Panc1 (cell line): ENCODE data around the gene HNRNPM. TPM values are rescaled to one million over a fixed set of nuclear protein-coding genes. Genes with fewer than 3 reads are reported as not detected.

Source experiments
- ATAC-seq: fragments of 200-7000 bp; cut with Tn5 transposase; 2 replicates; pipeline ENCODE4 v1.9.1; 2020; ENCODE audit warnings: mild to moderate bottlenecking, moderate library complexity
- BruUV-seq: library from RNA; stranded (reverse); fragments of 400-500 nt; replicated peaks from 2 replicates; lab custom pipeline; 2021; lab: Mats Ljungman, UMichigan
- CTCF ChIA-PET: fragments of 300-600 bp; sonication (Branson Sonifier 250); formaldehyde crosslinking; loops from one replicate; lab custom pipeline; 2022; ENCODE audit warnings: antibody characterized with exemption; lab: Charles Lee
- POLR2A ChIA-PET: fragments of 300-600 bp; sonication (Branson Sonifier 250); formaldehyde crosslinking; loops from one replicate; lab custom pipeline; 2022; ENCODE audit warnings: antibody characterized with exemption; lab: Charles Lee
- DNase-seq: peaks from one replicate; pipeline ENCODE4 v3.0.0-alpha.2; 2010; ENCODE audit warnings: low read depth, low spot score
- H3K27ac ChIP-seq: 2 replicates; pipeline ENCODE4 v1.5.1; 2011; ENCODE audit warnings: mild to moderate bottlenecking, low read length, inconsistent platforms
- H3K27me3 ChIP-seq: fragments of 200-500 bp; sonication (Bioruptor generic); 2 replicates; pipeline ENCODE4 v1.6.0; 2014; ENCODE audit warnings: low read length, inconsistent platforms; ENCODE audit not compliant: control insufficient read depth, insufficient read depth
- H3K36me3 ChIP-seq: fragments of 200-500 bp; sonication (Bioruptor generic); 2 replicates; pipeline ENCODE4 v1.5.1; 2014; ENCODE audit warnings: inconsistent platforms, mild to moderate bottlenecking, low read length, moderate library complexity; ENCODE audit not compliant: control insufficient read depth, insufficient read depth
- H3K4me1 ChIP-seq: 2 replicates; pipeline ENCODE4 v1.5.1; 2011; ENCODE audit warnings: inconsistent platforms, mild to moderate bottlenecking, low read length, moderate library complexity; ENCODE audit not compliant: control insufficient read depth, insufficient read depth
- H3K4me3 ChIP-seq, 2 experiments: 2 replicates each; pipeline ENCODE4 v1.5.1; 2011 to 2012; ENCODE audit warnings: low read depth in 2 of 2, low read length in 2 of 2, mild to moderate bottlenecking in 2 of 2, inconsistent platforms in 1 of 2, moderate library complexity in 1 of 2
- H3K9me3 ChIP-seq: fragments of 200-500 bp; sonication (Bioruptor generic); 2 replicates; pipeline ENCODE4 v1.5.1; 2014; ENCODE audit warnings: low read depth, mild to moderate bottlenecking, inconsistent platforms, low read length, moderate library complexity; ENCODE audit not compliant: control insufficient read depth, insufficient read depth
- POLR2AphosphoS5 ChIP-seq: IDR thresholded peaks from 2 replicates; pipeline ENCODE4 v1.6.1; 2012; ENCODE audit warnings: mild to moderate bottlenecking, low read depth, low read length, moderate library complexity
- SIN3A ChIP-seq: IDR thresholded peaks from 2 replicates; pipeline ENCODE4 v1.6.1; 2012; ENCODE audit warnings: low read depth, mild to moderate bottlenecking, low read length, moderate library complexity, borderline replicate concordance; ENCODE audit not compliant: insufficient read depth
- TCF7L2 ChIP-seq: IDR thresholded peaks from 2 replicates; pipeline ENCODE4 v1.6.1; 2011; ENCODE audit warnings: mild to moderate bottlenecking, low read depth, low read length, inconsistent platforms
- in situ Hi-C: cut with HindIII; loops from 2 replicates; pipeline ENCODE4 v1.10.0; 2016; ENCODE audit warnings: low sequenced_read_pairs, low pct_unique_long_range_greater_than_20kb
- intact Hi-C: fragments of 100-400 bp; cut with micrococcal nuclease; formaldehyde crosslinking; loops from one replicate; pipeline ENCODE4 v1.10.0; 2022; ENCODE audit not compliant: unreplicated experiment
- total RNA-seq: library from RNA; stranded (reverse); gene quantifications from one replicate; pipeline ENCODE4 v1.2.1, GENCODE V29; 2021; ENCODE audit not compliant: unreplicated experiment
- TF ChIP-seq, protein P1 (sequence below), 2 experiments: IDR thresholded peaks; 2 replicates each; pipeline ENCODE4 v1.6.1; 2011 to 2012; ENCODE audit warnings: low read depth in 2 of 2, control low read depth in 1 of 2, low read length in 1 of 2, mild to moderate bottlenecking in 1 of 2, moderate library complexity in 1 of 2; ENCODE audit not compliant: insufficient read depth in 1 of 2
- TF ChIP-seq, protein P2 (sequence below): fragments of 450-650 bp; IDR thresholded peaks from 2 replicates; pipeline ENCODE4 v1.5.1; 2017; ENCODE audit warnings: mild to moderate bottlenecking

Gene HNRNPM
- total RNA-seq, 1 experiment from 2014 or later: 225 TPM

- no peak for ATAC-seq
- CTCF ChIA-PET: no interaction called here
- Histone ChIP-seq H3K9me3 (no peaks in the 10 kb centered on the region), H3K4me1 (no peaks in the 10 kb centered on the region), H3K36me3 (no peaks in the 10 kb centered on the region), H3K4me3 (no peak overlapping the region), H3K27ac (no peak overlapping the region), H3K27me3 (no peaks in the 10 kb centered on the region)
- no peak for DNase-seq
- in situ Hi-C loops (no loop called here), intact Hi-C loops (no loop called here)
- TF ChIP-seq SIN3A: no peak
- no peak for TF ChIP-seq POLR2AphosphoS5
- TF ChIP-seq TCF7L2: no peak
- TF ChIP-seq, protein P1, sequence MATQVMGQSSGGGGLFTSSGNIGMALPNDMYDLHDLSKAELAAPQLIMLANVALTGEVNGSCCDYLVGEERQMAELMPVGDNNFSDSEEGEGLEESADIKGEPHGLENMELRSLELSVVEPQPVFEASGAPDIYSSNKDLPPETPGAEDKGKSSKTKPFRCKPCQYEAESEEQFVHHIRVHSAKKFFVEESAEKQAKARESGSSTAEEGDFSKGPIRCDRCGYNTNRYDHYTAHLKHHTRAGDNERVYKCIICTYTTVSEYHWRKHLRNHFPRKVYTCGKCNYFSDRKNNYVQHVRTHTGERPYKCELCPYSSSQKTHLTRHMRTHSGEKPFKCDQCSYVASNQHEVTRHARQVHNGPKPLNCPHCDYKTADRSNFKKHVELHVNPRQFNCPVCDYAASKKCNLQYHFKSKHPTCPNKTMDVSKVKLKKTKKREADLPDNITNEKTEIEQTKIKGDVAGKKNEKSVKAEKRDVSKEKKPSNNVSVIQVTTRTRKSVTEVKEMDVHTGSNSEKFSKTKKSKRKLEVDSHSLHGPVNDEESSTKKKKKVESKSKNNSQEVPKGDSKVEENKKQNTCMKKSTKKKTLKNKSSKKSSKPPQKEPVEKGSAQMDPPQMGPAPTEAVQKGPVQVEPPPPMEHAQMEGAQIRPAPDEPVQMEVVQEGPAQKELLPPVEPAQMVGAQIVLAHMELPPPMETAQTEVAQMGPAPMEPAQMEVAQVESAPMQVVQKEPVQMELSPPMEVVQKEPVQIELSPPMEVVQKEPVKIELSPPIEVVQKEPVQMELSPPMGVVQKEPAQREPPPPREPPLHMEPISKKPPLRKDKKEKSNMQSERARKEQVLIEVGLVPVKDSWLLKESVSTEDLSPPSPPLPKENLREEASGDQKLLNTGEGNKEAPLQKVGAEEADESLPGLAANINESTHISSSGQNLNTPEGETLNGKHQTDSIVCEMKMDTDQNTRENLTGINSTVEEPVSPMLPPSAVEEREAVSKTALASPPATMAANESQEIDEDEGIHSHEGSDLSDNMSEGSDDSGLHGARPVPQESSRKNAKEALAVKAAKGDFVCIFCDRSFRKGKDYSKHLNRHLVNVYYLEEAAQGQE (IDR thresholded peaks at IDR 0.05; ENCODE audit: insufficient read depth in 1 of 2, low read depth in 2 of 2, low read length in 1 of 2): no peak
- TF ChIP-seq, protein P2, sequence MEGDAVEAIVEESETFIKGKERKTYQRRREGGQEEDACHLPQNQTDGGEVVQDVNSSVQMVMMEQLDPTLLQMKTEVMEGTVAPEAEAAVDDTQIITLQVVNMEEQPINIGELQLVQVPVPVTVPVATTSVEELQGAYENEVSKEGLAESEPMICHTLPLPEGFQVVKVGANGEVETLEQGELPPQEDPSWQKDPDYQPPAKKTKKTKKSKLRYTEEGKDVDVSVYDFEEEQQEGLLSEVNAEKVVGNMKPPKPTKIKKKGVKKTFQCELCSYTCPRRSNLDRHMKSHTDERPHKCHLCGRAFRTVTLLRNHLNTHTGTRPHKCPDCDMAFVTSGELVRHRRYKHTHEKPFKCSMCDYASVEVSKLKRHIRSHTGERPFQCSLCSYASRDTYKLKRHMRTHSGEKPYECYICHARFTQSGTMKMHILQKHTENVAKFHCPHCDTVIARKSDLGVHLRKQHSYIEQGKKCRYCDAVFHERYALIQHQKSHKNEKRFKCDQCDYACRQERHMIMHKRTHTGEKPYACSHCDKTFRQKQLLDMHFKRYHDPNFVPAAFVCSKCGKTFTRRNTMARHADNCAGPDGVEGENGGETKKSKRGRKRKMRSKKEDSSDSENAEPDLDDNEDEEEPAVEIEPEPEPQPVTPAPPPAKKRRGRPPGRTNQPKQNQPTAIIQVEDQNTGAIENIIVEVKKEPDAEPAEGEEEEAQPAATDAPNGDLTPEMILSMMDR: no peak
- BruUV-seq: no TSS peak
- POLR2A ChIA-PET: no interaction called here
Measured at GRCh38 chr19:8494158-8494557, 49.4 kb downstream of the HNRNPM start.

DNA sequence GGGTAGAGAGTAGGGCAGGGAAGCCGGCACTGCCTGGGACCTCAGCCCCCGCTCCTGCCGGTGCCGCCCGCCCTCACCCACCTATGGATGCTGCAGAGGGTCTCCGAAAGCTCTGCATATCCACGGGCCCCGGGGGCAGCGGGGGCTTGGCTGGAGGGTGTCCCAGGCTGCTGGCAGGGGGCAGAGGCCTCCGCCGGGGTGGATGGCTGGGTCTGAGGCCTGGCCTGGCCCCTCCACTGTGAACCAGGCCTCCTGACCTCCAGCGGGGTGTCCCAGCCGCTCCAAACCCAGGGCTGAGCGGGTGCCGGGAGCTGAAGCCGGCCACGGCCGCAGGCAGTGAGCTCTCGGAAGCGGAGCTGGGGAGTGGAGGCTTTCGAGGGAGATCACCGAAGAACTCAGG lies 53.5 kb downstream of the HNRNPM start:
- DNase-seq (no peak), ATAC-seq (no peak)
- intact Hi-C loops: no loop called here
- in situ Hi-C loops: no loop called here
- ChIA-PET POLR2A (no interaction called here), CTCF (interaction anchor here (0.7 kb wide), 1 partner anchor 145 kb away, joined by 7 read pairs; no protein-coding TSS in a partner anchor)
- H3K9me3 ChIP-seq: no peaks in the 10 kb centered on the region
- H3K4me1 ChIP-seq: no peaks in the 10 kb centered on the region
- H3K4me3 ChIP-seq: no peak overlapping the region
- no peaks in the 10 kb centered on the region for H3K27me3 ChIP-seq
- no peak overlapping the region for H3K27ac ChIP-seq
- BruUV-seq: no TSS peak
- no peaks in the 10 kb centered on the region for H3K36me3 ChIP-seq
- TF ChIP-seq, protein P2: no peak
